NB4 (cell line): ENCODE measurements around the gene IL5RA.

Experiments used
- DNase-seq: peaks from one replicate; pipeline ENCODE4 v3.0.0; 2010; ENCODE audit warnings: low read depth
- H3K4me3 ChIP-seq: one replicate; pipeline ENCODE4 v1.5.1; 2011; ENCODE audit warnings: mild to moderate bottlenecking, low read depth, low read length, moderate library complexity
- CTCF ChIP-seq: IDR thresholded peaks from one replicate; pipeline ENCODE4 v1.5.1; 2012; ENCODE audit warnings: low read depth, low read length
- MAX ChIP-seq: IDR thresholded peaks from 2 replicates; pipeline ENCODE4 v1.6.1; 2011; ENCODE audit warnings: low read depth, low read length
- MYC ChIP-seq: IDR thresholded peaks from 2 replicates; pipeline ENCODE4 v1.6.1; 2011; ENCODE audit warnings: low read depth, low read length
- POLR2A ChIP-seq: IDR thresholded peaks from 2 replicates; pipeline ENCODE4 v1.6.1; 2011; ENCODE audit warnings: mild to moderate bottlenecking; ENCODE audit not compliant: insufficient read length; ENCODE audit errors: extremely low read depth

Gene IL5RA

GRCh38 chr3:3053974-3054373, 56.2 kb downstream of the IL5RA start:
- no peak for DNase-seq
- no peak for TF ChIP-seq MAX
- TF ChIP-seq CTCF, result no peak
- TF ChIP-seq POLR2A, result no peak
- TF ChIP-seq MYC, result no peak
- no peak overlapping the region for H3K4me3 ChIP-seq

- no peak for TF ChIP-seq MAX
- DNase-seq, result peak; percentile 9
- H3K4me3 ChIP-seq, result no peak overlapping the region
These were observed 71.8 kb downstream of the IL5RA start for GRCh38 chr3:3038201-3038991.

GRCh38 chr3:3037156-3037555, 73.0 kb downstream of the IL5RA start:
- DNase-seq, result no peak
- H3K4me3 ChIP-seq, result no peak overlapping the region
- TF ChIP-seq POLR2A, result no peak

- DNase-seq, result no peak
- no peak overlapping the region for H3K4me3 ChIP-seq
- no peak for TF ChIP-seq MAX
- TF ChIP-seq CTCF, result no peak
- TF ChIP-seq MYC, result no peak
- no peak for TF ChIP-seq POLR2A
These were observed 78.8 kb downstream of the IL5RA start for GRCh38 chr3:3031326-3031725.

GRCh38 chr3:3027976-3028567, 82.1 kb downstream of the IL5RA start:
- H3K4me3 ChIP-seq, result no peak overlapping the region
- DNase-seq, result no peak
- TF ChIP-seq POLR2A (no peak), CTCF (no peak), MYC (no peak), MAX (no peak)

GRCh38 chr3:3023111-3023745, 86.9 kb downstream of the IL5RA start:
- no peak for DNase-seq
- TF ChIP-seq POLR2A, result no peak
- TF ChIP-seq CTCF, result no peak
- TF ChIP-seq MAX, result no peak
- no peak for TF ChIP-seq MYC
- H3K4me3 ChIP-seq, result no peak overlapping the region

GRCh38 chr3:3020209-3020608, 90.0 kb downstream of the IL5RA start:
- DNase-seq, result no peak
- no peak overlapping the region for H3K4me3 ChIP-seq
- no peak for TF ChIP-seq MYC
- no peak for TF ChIP-seq POLR2A
- TF ChIP-seq MAX, result no peak
- TF ChIP-seq CTCF, result no peak
